ENCODE results near the gene SH2B2. TPM values are rescaled to one million over a fixed set of nuclear protein-coding genes. Genes with fewer than 3 reads are reported as not detected.
"Not testable (repeated sequence)": the region's sequence is repeated elsewhere in the genome, so short reads cannot be mapped to it uniquely, and the experiment has no call there.

The SH2B2 gene
- total and polyA plus RNA-seq, 2 experiments from 2014 or later = 0.86 to 1.1 TPM

DNA sequence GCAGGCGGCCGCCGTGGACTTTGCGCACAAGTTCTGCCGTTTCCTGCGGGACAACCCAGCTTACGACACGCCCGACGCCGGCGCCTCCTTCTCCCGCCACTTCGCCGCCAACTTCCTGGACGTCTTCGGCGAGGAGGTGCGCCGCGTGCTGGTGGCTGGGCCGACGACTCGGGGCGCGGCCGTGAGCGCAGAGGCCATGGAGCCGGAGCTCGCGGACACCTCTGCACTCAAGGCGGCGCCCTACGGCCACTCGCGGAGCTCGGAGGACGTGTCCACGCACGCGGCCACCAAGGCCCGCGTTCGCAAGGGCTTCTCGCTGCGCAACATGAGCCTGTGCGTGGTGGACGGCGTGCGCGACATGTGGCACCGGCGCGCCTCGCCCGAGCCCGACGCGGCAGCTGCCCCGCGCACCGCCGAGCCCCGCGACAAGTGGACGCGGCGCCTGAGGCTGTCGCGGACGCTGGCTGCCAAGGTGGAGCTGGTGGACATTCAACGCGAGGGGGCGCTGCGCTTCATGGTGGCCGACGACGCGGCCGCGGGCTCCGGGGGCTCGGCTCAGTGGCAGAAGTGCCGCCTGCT lies 14.1 kb downstream of the SH2B2 start:
- Histone ChIP-seq H3K9me2 (ENCODE audit: insufficient read depth) (no peaks in the 10 kb centered on the region), H3K79me2 (ENCODE audit: insufficient read depth) (no peaks in the 10 kb centered on the region), H3K4me1 (ENCODE audit: insufficient read depth) (no peaks in the 10 kb centered on the region), H3K27me3 (replicated peaks; ENCODE audit: insufficient read depth) (no peaks in the 10 kb centered on the region), H3K4me3 (no peak overlapping the region), H2AFZ (no peak overlapping the region), H3K9ac (no peak overlapping the region), H3K27ac (no peak overlapping the region), H3K36me3 (ENCODE audit: low read depth) (no peaks in the 10 kb centered on the region), H3F3A (ENCODE audit: insufficient read depth) (no peaks in the 10 kb centered on the region), H4K20me1 (ENCODE audit: insufficient read depth) (no peaks in the 10 kb centered on the region), H3K4me2 (ENCODE audit: unreplicated experiment) (no peak overlapping the region), H3K9me3 (ENCODE audit: low read depth) (no peaks in the 10 kb centered on the region)
- 35 to 49% methylated on average over 72 to 78 of the region's 84 CpGs for WGBS, 2 experiments (ENCODE audit: low coverage in 1 of 2, low lambda C conversion rate in 2 of 2, missing lambda C conversion rate in 2 of 2)
- in situ Hi-C loops (cut with MboI) = no loop called here
- no peak for TF ChIP-seq EZH2 (IDR thresholded peaks at IDR 0.05; ENCODE audit: insufficient read depth, poor library complexity, severe bottlenecking)
- DNase-seq = no peak

DNA sequence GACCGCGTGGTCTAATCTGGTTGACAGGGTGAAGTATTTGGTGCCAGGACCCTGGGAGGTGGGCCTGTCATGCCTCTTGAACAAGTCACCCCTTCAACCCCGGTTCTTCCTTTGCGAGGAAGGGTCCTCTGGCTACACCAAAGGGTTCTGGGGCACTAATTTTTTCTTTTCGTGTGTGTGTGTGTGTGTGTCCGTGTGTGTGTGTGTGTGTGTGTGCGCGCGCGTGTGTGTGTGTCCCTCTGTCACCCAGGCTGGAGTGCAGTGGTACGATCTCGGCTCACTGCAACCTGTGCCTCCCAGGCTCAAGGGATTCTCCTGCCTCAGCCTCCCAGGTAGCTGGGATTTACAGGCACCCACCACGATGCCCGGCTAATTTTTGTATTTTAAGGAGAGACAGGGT lies 14.7 kb downstream of the SH2B2 start:
- H3K27ac ChIP-seq; H3K9me3 ChIP-seq (ENCODE audit: low read depth); H3K9me2 ChIP-seq (ENCODE audit: insufficient read depth); H3K27me3 ChIP-seq (replicated peaks; ENCODE audit: insufficient read depth); H2AFZ ChIP-seq; H3K4me2 ChIP-seq (ENCODE audit: unreplicated experiment); H4K20me1 ChIP-seq (ENCODE audit: insufficient read depth); H3K4me3 ChIP-seq; H3K4me1 ChIP-seq (ENCODE audit: insufficient read depth); H3K36me3 ChIP-seq (ENCODE audit: low read depth); H3F3A ChIP-seq (ENCODE audit: insufficient read depth); H3K79me2 ChIP-seq (ENCODE audit: insufficient read depth); H3K9ac ChIP-seq; in situ Hi-C loops (cut with MboI); DNase-seq: not testable (repeated sequence)
- 86 to 90% methylated on average over 8 to 14 of the region's 14 CpGs for WGBS, 2 experiments (ENCODE audit: low coverage in 1 of 2, low lambda C conversion rate in 2 of 2, missing lambda C conversion rate in 2 of 2)

DNA sequence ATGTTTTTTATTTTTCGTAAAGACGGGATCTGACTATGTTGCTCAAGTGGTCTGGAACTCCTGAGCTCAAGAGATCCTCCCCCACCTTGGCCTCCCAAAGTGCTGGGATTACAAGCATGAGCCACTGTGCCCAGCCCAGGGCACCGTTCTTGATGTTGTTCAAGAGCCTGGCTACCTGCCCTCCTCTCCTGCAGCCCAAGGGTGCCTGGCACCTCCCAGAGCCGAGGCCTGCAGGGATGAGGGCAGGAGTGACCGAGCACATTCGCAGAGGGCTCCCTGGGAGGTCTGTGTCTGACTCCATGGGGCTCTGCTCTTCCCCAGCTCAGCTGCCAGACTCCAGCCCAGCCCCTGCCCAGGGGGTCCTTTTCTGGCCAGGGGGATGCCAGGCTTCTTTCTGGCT lies 15.4 kb downstream of the SH2B2 start:
- Histone ChIP-seq H3K4me2 (ENCODE audit: unreplicated experiment) (no peak overlapping the region), H3K9me3 (ENCODE audit: low read depth) (no peaks in the 10 kb centered on the region), H3K4me3 (no peak overlapping the region), H2AFZ (no peak overlapping the region), H3K9ac (no peak overlapping the region), H3K36me3 (ENCODE audit: low read depth) (no peaks in the 10 kb centered on the region), H3K27ac (no peak overlapping the region), H4K20me1 (ENCODE audit: insufficient read depth) (no peaks in the 10 kb centered on the region), H3K79me2 (ENCODE audit: insufficient read depth) (no peaks in the 10 kb centered on the region), H3F3A (ENCODE audit: insufficient read depth) (no peaks in the 10 kb centered on the region), H3K9me2 (ENCODE audit: insufficient read depth) (no peaks in the 10 kb centered on the region), H3K4me1 (ENCODE audit: insufficient read depth) (no peaks in the 10 kb centered on the region), H3K27me3 (replicated peaks; ENCODE audit: insufficient read depth) (no peaks in the 10 kb centered on the region)
- TF ChIP-seq EZH2phosphoT487 (IDR thresholded peaks at IDR 0.05; ENCODE audit: insufficient read depth, low read depth) (no peak), EZH2 (IDR thresholded peaks at IDR 0.05; ENCODE audit: insufficient read depth, poor library complexity, severe bottlenecking) (no peak)
- DNase-seq = no peak
- WGBS, 2 experiments (ENCODE audit: low coverage in 1 of 2, low lambda C conversion rate in 2 of 2, missing lambda C conversion rate in 2 of 2) = 91 to 93% methylated on average over 6 of the region's 6 CpGs
- in situ Hi-C loops (cut with MboI) = no loop called here

DNA sequence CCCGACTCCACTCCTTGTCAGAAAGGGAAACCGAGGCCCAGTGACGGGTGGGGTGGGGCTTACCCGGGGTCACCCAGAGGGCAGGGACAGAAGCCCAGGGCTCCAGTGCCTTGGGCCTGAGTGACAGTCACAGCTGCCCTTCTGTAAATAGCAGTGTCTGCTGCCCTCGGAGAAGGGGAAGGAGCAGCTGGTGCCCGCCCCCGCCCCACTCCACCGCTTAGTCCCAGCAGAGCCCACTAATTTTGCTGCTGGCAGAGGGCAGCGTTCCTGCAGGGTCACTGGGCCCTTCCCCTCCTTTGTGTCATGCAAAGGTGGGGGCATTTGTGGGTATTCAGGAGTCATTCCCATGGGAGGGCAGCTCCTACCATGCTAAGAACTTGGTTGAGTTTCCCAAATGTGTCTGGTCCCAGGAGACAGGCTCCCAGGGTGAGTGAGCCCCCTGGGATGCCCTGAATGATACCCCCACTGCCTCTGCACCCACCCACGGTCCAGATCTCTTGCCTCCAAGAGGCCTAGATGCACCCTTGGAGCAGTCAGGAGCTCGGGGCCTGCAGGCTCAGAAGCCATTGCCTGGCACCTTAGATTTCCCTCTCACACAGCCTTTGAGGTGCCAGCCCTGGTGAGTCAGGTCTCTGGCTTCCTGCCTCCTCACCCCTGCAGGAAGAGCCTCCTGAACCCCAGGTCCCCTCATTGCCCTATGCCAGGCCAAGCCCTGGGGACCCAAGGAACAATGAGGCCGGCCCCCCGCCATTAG lies 17.2 kb downstream of the SH2B2 start:
- WGBS, 2 experiments (ENCODE audit: low coverage in 1 of 2, low lambda C conversion rate in 2 of 2, missing lambda C conversion rate in 2 of 2) = 67 to 70% methylated on average over 13 of the region's 13 CpGs
- Histone ChIP-seq H3K4me3 (no peak overlapping the region), H3K9me2 (ENCODE audit: insufficient read depth) (no peaks in the 10 kb centered on the region), H4K20me1 (ENCODE audit: insufficient read depth) (no peaks in the 10 kb centered on the region), H3K4me2 (ENCODE audit: unreplicated experiment) (no peak overlapping the region), H3K79me2 (ENCODE audit: insufficient read depth) (no peaks in the 10 kb centered on the region), H3K27ac (no peak overlapping the region), H3K9me3 (ENCODE audit: low read depth) (no peaks in the 10 kb centered on the region), H3K9ac (no peak overlapping the region), H3K27me3 (replicated peaks; ENCODE audit: insufficient read depth) (no peaks in the 10 kb centered on the region), H3K4me1 (ENCODE audit: insufficient read depth) (no peaks in the 10 kb centered on the region), H2AFZ (no peak overlapping the region), H3F3A (ENCODE audit: insufficient read depth) (no peaks in the 10 kb centered on the region), H3K36me3 (ENCODE audit: low read depth) (no peaks in the 10 kb centered on the region)
- in situ Hi-C loops (cut with MboI) = no loop called here
- no peak for DNase-seq
- TF ChIP-seq EZH2 (IDR thresholded peaks at IDR 0.05; ENCODE audit: insufficient read depth, poor library complexity, severe bottlenecking) = no peak
- no peak for TF ChIP-seq EZH2phosphoT487 (IDR thresholded peaks at IDR 0.05; ENCODE audit: insufficient read depth, low read depth)
